Endothelial cell (in vitro differentiated cells): ENCODE results near the gene CHD1L. TPM values are rescaled to one million over a fixed set of nuclear protein-coding genes. Genes with fewer than 3 reads are reported as not detected.
A peak's percentile ranks its signal among the peaks of the same experiment; 100 is the strongest.
"Not testable (repeated sequence)": the region's sequence is repeated elsewhere in the genome, so short reads cannot be mapped to it uniquely, and the experiment has no call there.

Experiments
- DNase-seq: peaks from one replicate; pipeline ENCODE4 v3.0.0; 2021; ENCODE audit warnings: low spot score
- H3K27ac Mint-ChIP-seq: one replicate; pipeline ENCODE4 v1.8.0; 2021; ENCODE audit warnings: mixed read lengths, inconsistent platforms; ENCODE audit not compliant: unreplicated experiment
- H3K27me3 Mint-ChIP-seq: one replicate; pipeline ENCODE4 v1.8.0; 2021; ENCODE audit warnings: mild to moderate bottlenecking, moderate library complexity, mixed read lengths, inconsistent platforms; ENCODE audit not compliant: unreplicated experiment
- H3K36me3 Mint-ChIP-seq: one replicate; pipeline ENCODE4 v1.8.0; 2021; ENCODE audit warnings: mild to moderate bottlenecking, low read depth, mixed read lengths, inconsistent platforms; ENCODE audit not compliant: unreplicated experiment
- H3K4me1 Mint-ChIP-seq: one replicate; pipeline ENCODE4 v1.8.0; 2021; ENCODE audit warnings: mild to moderate bottlenecking, mixed read lengths, inconsistent platforms; ENCODE audit not compliant: unreplicated experiment
- H3K4me3 Mint-ChIP-seq: one replicate; pipeline ENCODE4 v1.8.0; 2021; ENCODE audit warnings: mild to moderate bottlenecking, mixed read lengths, inconsistent platforms; ENCODE audit not compliant: unreplicated experiment
- H3K9me3 Mint-ChIP-seq: one replicate; pipeline ENCODE4 v1.8.0; 2021; ENCODE audit warnings: mixed read lengths, inconsistent platforms; ENCODE audit not compliant: unreplicated experiment
- CTCF ChIP-seq: fragments of 200-600 bp; sonication (generic); IDR thresholded peaks from one replicate; pipeline ENCODE4 v1.5.0; 2021; ENCODE audit warnings: antibody characterized with exemption; ENCODE audit not compliant: unreplicated experiment
- total RNA-seq: library from RNA; stranded (reverse); fragmentation: NEBNext Ultra II Directional; extraction: Animal tissue kit (Norgen Biotek cat#: 25700); gene quantifications from one replicate; pipeline ENCODE4 v1.2.1, GENCODE V29; 2021; ENCODE audit not compliant: unreplicated experiment

The CHD1L gene
- total RNA-seq, 1 donor from 2014 or later, result 88.2 TPM

- Mint-ChIP-seq H3K4me3 (no peak overlapping the region), H3K27ac (no peak overlapping the region), H3K27me3 (no peaks in the 10 kb centered on the region), H3K9me3 (no peaks in the 10 kb centered on the region), H3K36me3 (no peaks in the 10 kb centered on the region), H3K4me1 (no peaks in the 10 kb centered on the region)
- no peak for TF ChIP-seq CTCF
- DNase-seq, result no peak
Measured at GRCh38 chr1:147216124-147216523, 26.4 kb upstream of the CHD1L start.

- no peaks in the 10 kb centered on the region for H3K9me3 Mint-ChIP-seq
- no peak overlapping the region for H3K4me3 Mint-ChIP-seq
- no peak for TF ChIP-seq CTCF
- no peaks in the 10 kb centered on the region for H3K4me1 Mint-ChIP-seq
- H3K27ac Mint-ChIP-seq, result no peak overlapping the region
- no peaks in the 10 kb centered on the region for H3K36me3 Mint-ChIP-seq
- no peak for DNase-seq
- H3K27me3 Mint-ChIP-seq, result no peaks in the 10 kb centered on the region
Measured at GRCh38 chr1:147217141-147217540, 25.3 kb upstream of the CHD1L start.

GRCh38 chr1:147218606-147219005, 23.9 kb upstream of the CHD1L start:
- no peaks in the 10 kb centered on the region for H3K27me3 Mint-ChIP-seq
- TF ChIP-seq CTCF, result no peak
- peaks cover 3% of the 10 kb centered on the region for H3K4me1 Mint-ChIP-seq
- no peaks in the 10 kb centered on the region for H3K36me3 Mint-ChIP-seq
- DNase-seq, result no peak
- no peak overlapping the region for H3K27ac Mint-ChIP-seq
- no peaks in the 10 kb centered on the region for H3K9me3 Mint-ChIP-seq
- no peak overlapping the region for H3K4me3 Mint-ChIP-seq

GRCh38 chr1:147223740-147224615, 18.5 kb upstream of the CHD1L start:
- TF ChIP-seq CTCF, result no peak
- Mint-ChIP-seq H3K4me1 (peaks cover 14% of the 10 kb centered on the region), H3K4me3 (no peak overlapping the region), H3K27me3 (peaks cover 8% of the 10 kb centered on the region), H3K27ac (no peak overlapping the region), H3K9me3 (no peaks in the 10 kb centered on the region), H3K36me3 (no peaks in the 10 kb centered on the region)
- DNase-seq, result no peak

- Mint-ChIP-seq H3K4me3 (peak within 1 kb of the TSS; percentile 96), H3K27ac (peak within 1 kb of the TSS; percentile 87), H3K9me3 (no peaks in the 10 kb centered on the region), H3K36me3 (no peaks in the 10 kb centered on the region), H3K27me3 (peaks cover 8% of the 10 kb centered on the region), H3K4me1 (peaks cover 14% of the 10 kb centered on the region)
- DNase-seq, result peak; percentile 46
- no peak for TF ChIP-seq CTCF
Measured at GRCh38 chr1:147225193-147225730, 17.2 kb upstream of the CHD1L start, which contains the start of gene FMO5. TSS of gene FMO5 (minus strand) at chr1:147225339. CDS start at chr1:147225029, 310 bp downstream.

GRCh38 chr1:147231032-147231431, 11.5 kb upstream of the CHD1L start:
- H3K9me3 Mint-ChIP-seq, H3K27me3 Mint-ChIP-seq, H3K4me1 Mint-ChIP-seq, H3K36me3 Mint-ChIP-seq, DNase-seq, H3K27ac Mint-ChIP-seq, H3K4me3 Mint-ChIP-seq: not testable (repeated sequence)

- not testable (repeated sequence) for H3K27ac Mint-ChIP-seq, H3K4me1 Mint-ChIP-seq, DNase-seq, H3K27me3 Mint-ChIP-seq, H3K9me3 Mint-ChIP-seq
- H3K4me3 Mint-ChIP-seq, result peak overlapping the region; percentile 49
- peaks cover 18% of the 10 kb centered on the region for H3K36me3 Mint-ChIP-seq
Measured at GRCh38 chr1:147233903-147234302, 8.6 kb upstream of the CHD1L start.
